CD4-positive, alpha-beta memory T cell (primary cell): Measurements from ENCODE around the gene GANAB. TPM values are rescaled to one million over a fixed set of nuclear protein-coding genes. Genes with fewer than 3 reads are reported as not detected.
A peak's percentile ranks its signal among the peaks of the same experiment; 100 is the strongest.

Experiments used
- CTCF ChIA-PET: fragments of 350-600 bp; sonication (Branson Sonifier 250); formaldehyde crosslinking; loops from one replicate; lab custom pipeline; 2021; ENCODE audit warnings: inconsistent platforms; ENCODE audit not compliant: partially characterized antibody; lab: Charles Lee
- POLR2A ChIA-PET: fragments of 350-600 bp; sonication (Branson Sonifier 250); formaldehyde crosslinking; loops from one replicate; lab custom pipeline; 2021; ENCODE audit not compliant: partially characterized antibody; lab: Charles Lee
- DNase-seq, 5 donors: peaks; one replicate each; pipeline versions ENCODE4 v3.0.0 to v3.0.0-alpha.2; 2020 to 2022; ENCODE audit warnings: mixed read lengths in 1 of 5
- H3K27ac ChIP-seq: one replicate; pipeline ENCODE4 v1.7.0; 2013; ENCODE audit warnings: low read depth, low read length
- H3K27me3 ChIP-seq: 2 replicates; pipeline ENCODE4 v1.7.0; 2013; ENCODE audit warnings: mild to moderate bottlenecking, low read length, moderate library complexity; ENCODE audit not compliant: insufficient read depth
- H3K36me3 ChIP-seq: 2 replicates; pipeline ENCODE4 v1.7.0; 2013; ENCODE audit warnings: mild to moderate bottlenecking, low read length, moderate library complexity; ENCODE audit not compliant: insufficient read depth
- H3K4me1 ChIP-seq: 2 replicates; pipeline ENCODE4 v1.7.0; 2013; ENCODE audit warnings: mild to moderate bottlenecking, low read length, moderate library complexity; ENCODE audit not compliant: insufficient read depth
- H3K4me3 ChIP-seq, 2 donors: one replicate each; pipeline ENCODE4 v1.7.0; 2013; ENCODE audit warnings: low read length in 2 of 2, mild to moderate bottlenecking in 1 of 2
- H3K9me3 ChIP-seq, 2 donors: one replicate each; pipeline ENCODE4 v1.7.0; 2013; ENCODE audit warnings: low read length in 2 of 2, control low read depth in 1 of 2; ENCODE audit not compliant: control insufficient read depth in 1 of 2
- H3K27ac Mint-ChIP-seq, 7 donors: one replicate each; pipeline ENCODE4 v1.8.0; 2020 to 2021; ENCODE audit warnings: mixed read lengths in 7 of 7, mild to moderate bottlenecking in 6 of 7, inconsistent platforms in 3 of 7, moderate library complexity in 3 of 7
- H3K27me3 Mint-ChIP-seq, 2 donors: one replicate each; pipeline ENCODE4 v1.8.0; 2020 to 2021; ENCODE audit warnings: mixed read lengths in 2 of 2
- H3K36me3 Mint-ChIP-seq, 2 donors: one replicate each; pipeline ENCODE4 v1.8.0; 2020 to 2021; ENCODE audit warnings: mixed read lengths in 2 of 2, inconsistent platforms in 1 of 2, mild to moderate bottlenecking in 1 of 2
- H3K4me1 Mint-ChIP-seq, 4 donors: one replicate each; pipeline ENCODE4 v1.8.0; 2020 to 2021; ENCODE audit warnings: mixed read lengths in 4 of 4, mild to moderate bottlenecking in 1 of 4
- H3K4me3 Mint-ChIP-seq, 8 donors: one replicate each; pipeline ENCODE4 v1.8.0; 2020 to 2021; ENCODE audit warnings: mixed read lengths in 8 of 8, mild to moderate bottlenecking in 7 of 8, moderate library complexity in 6 of 8, inconsistent platforms in 3 of 8
- H3K9me3 Mint-ChIP-seq, 8 donors: one replicate each; pipeline ENCODE4 v1.8.0; 2020 to 2021; ENCODE audit warnings: mixed read lengths in 8 of 8, mild to moderate bottlenecking in 5 of 8, inconsistent platforms in 3 of 8, moderate library complexity in 1 of 8
- intact Hi-C: fragments of 100-400 bp; cut with micrococcal nuclease; formaldehyde crosslinking; loops from one replicate; pipeline ENCODE4 v1.15.1; 2023
- polyA plus RNA-seq, 2 donors: library from polyadenylated mRNA; unstranded; fragments of 300-500 nt; fragmentation: Illumina TruSeq; gene quantifications; one replicate each; pipeline ENCODE4 v1.2.3, GENCODE V29; 2021
- total RNA-seq, 2 experiments: library from RNA; stranded (reverse); gene quantifications; one replicate each; pipeline ENCODE4 v1.2.3, GENCODE V29; 2021

GANAB gene
- total and polyA plus RNA-seq, 4 experiments from 2014 or later: 122 to 262 (median 201) TPM

GRCh38 chr11:62580959-62581715 is 65.3 kb downstream of the GANAB start:
- Histone ChIP-seq H3K4me1 (no peaks in the 10 kb centered on the region), H3K27ac (no peak overlapping the region), H3K4me3 (no peak overlapping the region), H3K36me3 (peaks cover 45% of the 10 kb centered on the region), H3K9me3 (no peaks in the 10 kb centered on the region), H3K27me3 (no peaks in the 10 kb centered on the region)
- peaks cover 18 to 31% of the 10 kb centered on the region in 2 donors for H3K36me3 Mint-ChIP-seq
- intact Hi-C loops: no loop called here
- no peak for DNase-seq
- POLR2A ChIA-PET: no interaction called here
- CTCF ChIA-PET: interaction anchor here (0.6 to 1.4 kb wide), 3 partner anchors 8 to 29 kb away, joined by 3 to 4 read pairs (median 3); no protein-coding TSS in a partner anchor
- H3K4me3 Mint-ChIP-seq: no peak overlapping the region
- H3K27me3 Mint-ChIP-seq: no peaks in the 10 kb centered on the region
- peaks cover 0 to 7% (median 6%) of the 10 kb centered on the region in 4 donors for H3K4me1 Mint-ChIP-seq
- peak overlapping the region in 2 of 7 donors; percentile 57 to 60 for H3K27ac Mint-ChIP-seq
- no peaks in the 10 kb centered on the region for H3K9me3 Mint-ChIP-seq

- ChIA-PET CTCF (interaction anchor here (1.2 to 1.6 kb wide), 3 partner anchors 12 to 155 kb away, joined by 3 to 6 read pairs (median 3); partner anchors contain the start of gene TUT1), POLR2A (interaction anchor here (1.0 to 3.2 kb wide), 3 partner anchors 12 to 130 kb away, joined by 3 to 15 read pairs (median 6); partner anchors contain the start of genes C11orf98, CSKMT and TUT1)
- Histone ChIP-seq H3K4me1 (peaks cover 11% of the 10 kb centered on the region), H3K27ac (no peak overlapping the region), H3K4me3 (no peak overlapping the region), H3K27me3 (no peaks in the 10 kb centered on the region), H3K36me3 (peaks cover 40% of the 10 kb centered on the region), H3K9me3 (no peaks in the 10 kb centered on the region)
- no peak overlapping the region for H3K4me3 Mint-ChIP-seq
- no peaks in the 10 kb centered on the region for H3K27me3 Mint-ChIP-seq
- no peaks in the 10 kb centered on the region for H3K9me3 Mint-ChIP-seq
- H3K36me3 Mint-ChIP-seq: peaks cover 18 to 38% of the 10 kb centered on the region in 2 donors
- no peak overlapping the region for H3K27ac Mint-ChIP-seq
- intact Hi-C loops: no loop called here
- no peak for DNase-seq
- peaks cover 9 to 19% (median 13%) of the 10 kb centered on the region in 4 donors for H3K4me1 Mint-ChIP-seq
Observed at GRCh38 chr11:62579252-62579651, 67.2 kb downstream of the GANAB start.

GRCh38 chr11:62578541-62578940 is 67.9 kb downstream of the GANAB start:
- intact Hi-C loops: no loop called here
- no peaks in the 10 kb centered on the region for H3K9me3 ChIP-seq
- Mint-ChIP-seq H3K27me3 (no peaks in the 10 kb centered on the region), H3K4me3 (no peak overlapping the region), H3K9me3 (no peaks in the 10 kb centered on the region), H3K36me3 (peaks cover 18 to 41% of the 10 kb centered on the region in 2 donors), H3K4me1 (peaks cover 12 to 22% (median 15%) of the 10 kb centered on the region in 4 donors), H3K27ac (peak overlapping the region in 1 of 7 donors; percentile 53)
- H3K27ac ChIP-seq: no peak overlapping the region
- H3K36me3 ChIP-seq: peaks cover 38% of the 10 kb centered on the region
- peaks cover 12% of the 10 kb centered on the region for H3K4me1 ChIP-seq
- ChIA-PET POLR2A (interaction anchor here (1.0 to 3.2 kb wide), 3 partner anchors 13 to 130 kb away, joined by 3 to 15 read pairs (median 6); partner anchors contain the start of genes C11orf98, CSKMT and TUT1), CTCF (interaction anchor here (1.2 to 1.6 kb wide), 4 partner anchors 13 to 191 kb away, joined by 3 to 6 read pairs (median 4); partner anchors contain the start of gene TUT1)
- H3K4me3 ChIP-seq: no peak overlapping the region
- no peak for DNase-seq
- no peaks in the 10 kb centered on the region for H3K27me3 ChIP-seq

GRCh38 chr11:62577046-62577714 is 69.2 kb downstream of the GANAB start:
- no peak for DNase-seq
- H3K36me3 Mint-ChIP-seq: peaks cover 24 to 54% of the 10 kb centered on the region in 2 donors
- peaks cover 20 to 34% (median 26%) of the 10 kb centered on the region in 4 donors for H3K4me1 Mint-ChIP-seq
- H3K4me1 ChIP-seq: peaks cover 21% of the 10 kb centered on the region
- H3K36me3 ChIP-seq: peaks cover 36% of the 10 kb centered on the region
- intact Hi-C loops: no loop called here
- no peaks in the 10 kb centered on the region for H3K9me3 ChIP-seq
- H3K4me3 ChIP-seq: no peak overlapping the region
- ChIA-PET CTCF (interaction anchor here (1.2 to 1.8 kb wide), 4 partner anchors 17 to 192 kb away, joined by 3 to 4 read pairs (median 4); no protein-coding TSS in a partner anchor), POLR2A (interaction anchor here (0.5 to 5.4 kb wide), 5 partner anchors 14 to 126 kb away, joined by 3 to 114 read pairs (median 4); partner anchors contain the start of genes C11orf98, CSKMT, MTA2 and TUT1)
- peak overlapping the region in 1 of 7 donors; percentile 52 for H3K27ac Mint-ChIP-seq
- H3K4me3 Mint-ChIP-seq: no peak overlapping the region
- H3K9me3 Mint-ChIP-seq: no peaks in the 10 kb centered on the region
- H3K27me3 ChIP-seq: no peaks in the 10 kb centered on the region
- H3K27me3 Mint-ChIP-seq: no peaks in the 10 kb centered on the region
- H3K27ac ChIP-seq: no peak overlapping the region

GRCh38 chr11:62575837-62576236 is 70.6 kb downstream of the GANAB start:
- peaks cover 34% of the 10 kb centered on the region for H3K4me1 ChIP-seq
- peaks cover 42% of the 10 kb centered on the region for H3K36me3 ChIP-seq
- DNase-seq: no peak
- POLR2A ChIA-PET: interaction anchor here (1.6 to 5.4 kb wide), 5 partner anchors 16 to 265 kb away, joined by 4 to 114 read pairs (median 25); partner anchors contain the start of genes C11orf98, CSKMT, INTS5 and TUT1
- peak overlapping the region in 4 of 8 donors; percentile 81 to 98 (median 95) for H3K4me3 Mint-ChIP-seq
- no peaks in the 10 kb centered on the region for H3K9me3 Mint-ChIP-seq
- no peak overlapping the region for H3K4me3 ChIP-seq
- peaks cover 34 to 59% of the 10 kb centered on the region in 2 donors for H3K36me3 Mint-ChIP-seq
- H3K27me3 ChIP-seq: no peaks in the 10 kb centered on the region
- no peaks in the 10 kb centered on the region for H3K9me3 ChIP-seq
- H3K27ac ChIP-seq: no peak overlapping the region
- H3K27ac Mint-ChIP-seq: peak overlapping the region in 3 of 7 donors; percentile 27 to 77 (median 60)
- no peaks in the 10 kb centered on the region for H3K27me3 Mint-ChIP-seq
- CTCF ChIA-PET: interaction anchor here (1.8 to 2.8 kb wide), 5 partner anchors 12 to 151 kb away, joined by 4 to 15 read pairs (median 7); partner anchors contain the start of gene TUT1
- intact Hi-C loops: loop anchor here (2.0 kb wide), 2 partner anchors 37 to 305 kb away; partner anchors contain the start of genes EML3, ROM1 and SLC3A2
- peaks cover 26 to 47% (median 36%) of the 10 kb centered on the region in 4 donors for H3K4me1 Mint-ChIP-seq

- intact Hi-C loops: loop anchor here (2.0 kb wide), 2 partner anchors 38 to 306 kb away; partner anchors contain the start of genes EML3, ROM1 and SLC3A2
Observed at GRCh38 chr11:62575156-62575555, 71.3 kb downstream of the GANAB start.

More at GRCh38 chr11:62575156-62575555, 71.3 kb downstream of the GANAB start:
- Mint-ChIP-seq H3K36me3 (peaks cover 36 to 62% of the 10 kb centered on the region in 2 donors), H3K4me1 (peaks cover 29 to 53% (median 40%) of the 10 kb centered on the region in 4 donors), H3K4me3 (peak overlapping the region in 7 of 8 donors; percentile 92 to 98 (median 98)), H3K27me3 (no peaks in the 10 kb centered on the region), H3K9me3 (no peaks in the 10 kb centered on the region), H3K27ac (peak overlapping the region in 5 of 7 donors; percentile 94 to 98 (median 95))
- ChIA-PET CTCF (interaction anchor here (0.7 to 2.8 kb wide), 5 partner anchors 13 to 151 kb away, joined by 3 to 15 read pairs (median 7); partner anchors contain the start of genes C11orf98 and TUT1), POLR2A (interaction anchor here (1.6 to 6.6 kb wide), 12 partner anchors 13 to 307 kb away, joined by 7 to 120 read pairs (median 21); partner anchors contain the start of genes AHNAK, C11orf98, CSKMT and INTS5)
- Histone ChIP-seq H3K4me3 (peak overlapping the region in 1 of 2 donors; percentile 89), H3K27ac (no peak overlapping the region), H3K27me3 (no peaks in the 10 kb centered on the region), H3K36me3 (peaks cover 47% of the 10 kb centered on the region), H3K4me1 (peaks cover 38% of the 10 kb centered on the region), H3K9me3 (no peaks in the 10 kb centered on the region)
- DNase-seq: no peak
